Measurements from ENCODE around the gene STK32A.

DNA sequence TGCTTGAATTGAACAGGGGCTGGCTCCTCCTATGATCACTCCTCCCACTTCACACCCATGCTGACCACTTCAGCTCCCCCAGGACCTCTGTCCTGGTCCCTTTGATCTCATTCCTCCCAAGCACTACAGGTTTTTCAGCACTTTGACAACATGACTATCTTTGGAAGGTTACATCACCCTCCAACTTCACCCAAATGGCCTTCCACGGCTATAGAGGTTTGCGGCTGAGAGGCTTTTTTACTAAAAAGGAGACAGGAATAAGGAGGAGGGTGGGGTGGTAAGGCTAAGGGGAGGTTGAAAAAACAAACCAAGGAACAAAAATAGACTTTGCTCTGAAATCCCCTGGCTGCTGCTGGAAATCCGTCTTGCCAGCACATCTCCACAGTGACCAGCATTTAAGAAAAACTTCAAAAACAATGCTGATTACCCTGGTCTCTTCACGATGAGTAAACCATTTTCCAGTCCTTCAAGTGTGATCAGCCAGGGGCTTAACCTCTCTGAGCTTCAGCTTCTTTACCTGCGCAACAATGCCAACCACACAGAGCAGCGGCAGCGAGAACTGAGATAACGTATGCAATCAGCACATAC, 172.4 kb downstream of the STK32A start:
- TF ChIP-seq POLR2A (IDR thresholded peaks at IDR 0.05): no peak
- TF ChIP-seq, protein P1, sequence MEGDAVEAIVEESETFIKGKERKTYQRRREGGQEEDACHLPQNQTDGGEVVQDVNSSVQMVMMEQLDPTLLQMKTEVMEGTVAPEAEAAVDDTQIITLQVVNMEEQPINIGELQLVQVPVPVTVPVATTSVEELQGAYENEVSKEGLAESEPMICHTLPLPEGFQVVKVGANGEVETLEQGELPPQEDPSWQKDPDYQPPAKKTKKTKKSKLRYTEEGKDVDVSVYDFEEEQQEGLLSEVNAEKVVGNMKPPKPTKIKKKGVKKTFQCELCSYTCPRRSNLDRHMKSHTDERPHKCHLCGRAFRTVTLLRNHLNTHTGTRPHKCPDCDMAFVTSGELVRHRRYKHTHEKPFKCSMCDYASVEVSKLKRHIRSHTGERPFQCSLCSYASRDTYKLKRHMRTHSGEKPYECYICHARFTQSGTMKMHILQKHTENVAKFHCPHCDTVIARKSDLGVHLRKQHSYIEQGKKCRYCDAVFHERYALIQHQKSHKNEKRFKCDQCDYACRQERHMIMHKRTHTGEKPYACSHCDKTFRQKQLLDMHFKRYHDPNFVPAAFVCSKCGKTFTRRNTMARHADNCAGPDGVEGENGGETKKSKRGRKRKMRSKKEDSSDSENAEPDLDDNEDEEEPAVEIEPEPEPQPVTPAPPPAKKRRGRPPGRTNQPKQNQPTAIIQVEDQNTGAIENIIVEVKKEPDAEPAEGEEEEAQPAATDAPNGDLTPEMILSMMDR (IDR thresholded peaks at IDR 0.05 in 8 of 11, conservative IDR thresholded peaks at IDR 0.05 in 3 of 11): no peak

Data from spleen (tissue), 7 donors.